GM19455 (cell line): ENCODE results near the gene HTR1B.

Experiments used
- ATAC-seq: cut with Tn5 transposase; IDR thresholded peaks from one replicate; pipeline ENCODE4 v1.9.1; 2021; ENCODE audit not compliant: unreplicated experiment

The HTR1B gene, protein sequence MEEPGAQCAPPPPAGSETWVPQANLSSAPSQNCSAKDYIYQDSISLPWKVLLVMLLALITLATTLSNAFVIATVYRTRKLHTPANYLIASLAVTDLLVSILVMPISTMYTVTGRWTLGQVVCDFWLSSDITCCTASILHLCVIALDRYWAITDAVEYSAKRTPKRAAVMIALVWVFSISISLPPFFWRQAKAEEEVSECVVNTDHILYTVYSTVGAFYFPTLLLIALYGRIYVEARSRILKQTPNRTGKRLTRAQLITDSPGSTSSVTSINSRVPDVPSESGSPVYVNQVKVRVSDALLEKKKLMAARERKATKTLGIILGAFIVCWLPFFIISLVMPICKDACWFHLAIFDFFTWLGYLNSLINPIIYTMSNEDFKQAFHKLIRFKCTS

DNA sequence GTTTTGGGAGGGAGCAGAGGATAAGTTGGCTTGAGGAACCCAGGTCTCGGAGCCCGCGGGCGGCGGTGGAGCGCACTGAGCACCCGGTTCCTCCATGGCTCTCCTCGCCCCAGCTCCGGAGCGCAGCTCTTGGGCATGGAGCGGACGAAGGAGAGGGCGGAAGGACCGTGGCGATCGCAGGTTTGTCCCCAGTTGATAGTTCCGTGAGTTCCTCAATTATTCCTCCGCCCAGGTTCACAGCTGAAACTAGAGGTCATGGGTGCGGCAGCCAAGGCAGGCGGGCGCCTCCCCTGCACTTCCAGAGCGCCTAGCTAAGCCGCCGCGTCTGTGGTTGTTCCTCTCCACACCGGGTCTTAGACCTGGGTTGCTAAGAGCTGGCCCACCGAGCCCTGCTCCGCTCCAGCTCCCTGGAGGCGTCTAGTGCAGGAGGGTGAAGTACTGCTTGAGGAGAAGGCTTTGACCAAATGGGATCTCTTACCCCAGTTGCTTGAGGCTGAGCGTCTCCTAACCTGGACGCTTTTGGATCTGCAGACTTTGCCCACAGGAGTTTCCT, at the start of gene HTR1B:
Gene HTR1B (minus strand): TSS at position 184 of the 553 bp plus-strand sequence. CDS start 88 bp downstream, at position 96.
- no peak for ATAC-seq

DNA sequence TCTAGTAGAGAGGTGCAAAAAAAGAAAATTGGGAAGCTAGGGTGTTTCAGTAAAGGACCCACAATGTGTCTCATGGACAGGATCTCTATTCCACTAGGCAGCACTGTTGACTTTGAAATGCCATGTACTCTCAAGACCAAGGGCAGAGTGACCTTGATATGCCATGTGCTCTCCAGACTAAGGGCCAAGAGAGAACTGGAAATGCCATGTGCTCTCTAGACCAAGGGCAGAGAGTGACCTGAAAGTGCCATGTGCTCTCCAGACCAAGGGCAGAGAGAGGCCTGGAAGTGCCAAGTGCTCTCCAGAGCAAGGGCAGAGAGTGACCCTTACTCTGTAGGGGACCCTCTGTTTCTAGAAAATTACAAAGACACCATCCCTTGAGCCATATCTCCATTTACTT, 49.3 kb upstream of the HTR1B start:
- no peak for ATAC-seq

DNA sequence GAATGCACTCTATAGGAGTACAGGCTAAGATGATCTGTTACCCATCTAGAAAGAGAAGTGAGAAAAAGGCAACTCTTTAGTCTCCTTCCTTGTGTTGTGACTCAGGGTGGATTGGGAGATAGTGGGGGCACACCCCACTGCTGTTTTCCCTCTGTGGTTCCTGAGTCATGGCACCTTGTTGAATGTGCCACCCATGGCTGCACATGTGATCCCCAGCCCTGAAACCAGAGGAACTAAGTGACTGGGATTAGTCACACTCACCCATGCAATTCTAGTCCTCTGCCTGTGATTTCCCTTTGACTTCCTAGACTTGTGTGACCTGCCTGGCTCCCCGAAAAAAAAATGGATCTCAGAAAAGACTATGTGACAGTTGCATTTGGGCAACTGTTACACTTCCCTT, 48.6 kb upstream of the HTR1B start:
- ATAC-seq = no peak

DNA sequence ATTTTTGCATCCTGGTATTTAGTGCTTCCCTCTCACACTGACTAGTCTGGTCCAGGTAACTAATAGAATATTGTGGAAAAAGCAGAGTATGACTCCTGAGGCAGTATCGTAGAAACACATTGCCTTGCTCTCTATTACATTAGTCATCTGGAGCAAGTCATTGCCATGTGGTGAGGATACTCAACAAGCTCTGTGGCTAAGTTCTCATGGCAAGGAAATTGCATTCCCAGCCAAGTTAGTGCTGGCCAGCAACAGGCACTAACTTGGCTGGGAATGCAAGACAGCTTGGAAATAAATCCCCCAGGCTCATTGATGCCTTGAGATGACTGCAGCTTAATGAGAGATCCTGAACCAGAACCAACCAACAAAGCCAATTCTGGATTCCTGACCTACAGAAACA, 39.7 kb upstream of the HTR1B start:
- ATAC-seq = no peak

DNA sequence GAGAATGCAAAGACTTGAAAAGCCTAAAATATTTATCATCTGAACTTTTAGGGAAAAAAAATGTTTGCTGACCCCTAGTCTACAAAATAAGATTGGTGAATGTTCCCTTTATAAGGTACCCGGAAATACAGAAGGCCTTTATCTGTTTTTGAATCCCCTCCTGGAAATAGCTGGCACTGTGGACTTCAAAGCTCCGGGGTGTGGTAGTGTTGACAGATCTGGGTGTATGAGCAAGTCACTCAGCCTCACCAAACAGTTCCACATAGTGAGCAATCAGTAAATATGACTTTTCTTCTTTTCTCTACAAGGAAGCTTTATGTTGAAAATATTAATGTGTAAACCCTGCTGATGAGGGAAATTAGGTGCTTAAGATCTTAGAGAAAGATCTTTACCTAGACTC, 29.2 kb upstream of the HTR1B start:
- no peak for ATAC-seq

GRCh38 chr6:77487808-77488425, 24.6 kb upstream of the HTR1B start:
- ATAC-seq = no peak

- no peak for ATAC-seq
These were observed 19.7 kb upstream of the HTR1B start for GRCh38 chr6:77482981-77483380.

GRCh38 chr6:77474973-77475372, 11.7 kb upstream of the HTR1B start:
- no peak for ATAC-seq

DNA sequence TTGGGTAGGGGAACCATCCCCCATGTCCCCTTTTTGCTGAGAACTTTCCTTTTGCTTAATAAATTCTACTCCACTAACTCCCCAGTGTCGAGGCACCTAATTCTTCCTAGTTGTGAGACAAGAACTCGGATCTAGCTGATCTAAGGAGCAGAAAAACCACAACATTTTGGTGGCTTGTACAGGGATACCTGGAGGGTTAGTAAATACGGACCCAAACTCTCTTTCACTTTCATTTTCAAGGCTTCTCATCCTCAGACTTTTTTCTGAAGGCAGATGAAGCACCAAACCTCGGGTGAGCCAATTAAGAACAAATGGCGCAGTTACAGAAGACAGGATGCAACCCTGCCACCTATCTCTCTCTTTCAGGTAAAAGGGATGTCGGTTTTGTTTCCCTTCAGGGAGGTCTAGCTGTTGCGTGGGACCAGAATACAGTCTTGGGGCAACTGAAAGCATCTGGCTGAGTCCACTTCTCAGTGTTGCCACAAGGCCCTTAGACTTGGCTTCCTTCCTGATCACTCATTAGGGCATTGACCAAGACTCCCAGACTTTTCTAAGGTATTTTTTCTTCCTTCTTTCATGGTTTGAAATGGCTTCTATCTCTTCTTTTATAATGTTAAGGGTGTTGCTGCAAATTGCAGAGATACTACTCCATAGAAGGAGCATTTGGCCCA, 11.1 kb upstream of the HTR1B start:
- ATAC-seq = no peak

DNA sequence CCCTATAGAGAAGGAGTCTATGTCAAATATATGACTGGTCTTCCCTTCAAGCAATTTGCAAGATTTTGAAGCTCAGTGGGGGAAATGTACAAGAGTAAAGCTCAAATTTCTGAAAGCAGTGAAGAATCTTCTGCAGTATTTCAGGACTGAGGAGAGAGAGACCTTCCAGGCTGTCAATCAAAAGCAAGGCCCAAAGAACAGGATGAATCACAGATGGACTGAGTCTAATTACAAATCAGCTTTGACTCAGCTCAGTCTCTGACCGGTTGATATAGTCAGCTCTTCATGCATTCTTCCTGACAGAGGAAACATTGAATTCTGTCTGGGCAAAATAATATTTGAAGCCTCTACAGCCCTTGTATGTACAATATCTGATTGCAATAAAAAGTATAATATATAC, 7.7 kb upstream of the HTR1B start:
- no peak for ATAC-seq

DNA sequence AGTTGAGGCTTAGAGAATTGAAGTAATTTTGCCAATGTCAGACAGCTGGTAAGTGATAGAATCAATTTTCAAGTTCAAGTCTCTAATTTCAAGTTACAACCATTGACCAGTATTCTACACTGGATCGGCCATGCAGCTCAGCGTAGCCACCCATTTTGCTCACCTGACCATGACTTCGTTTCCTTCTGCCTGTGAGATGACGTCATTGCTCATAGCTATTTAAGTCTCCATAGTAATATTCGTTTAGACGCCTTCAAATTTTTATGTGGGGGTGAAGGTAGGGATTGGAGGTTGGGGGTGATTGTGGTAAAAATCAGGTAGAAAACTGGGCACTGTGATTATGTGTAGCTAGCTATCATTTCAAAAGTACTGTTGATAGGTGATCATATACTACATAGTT, 5.6 kb upstream of the HTR1B start:
- no peak for ATAC-seq

GRCh38 chr6:77466451-77467437, 3.5 kb upstream of the HTR1B start:
- ATAC-seq = peak; percentile 79

- ATAC-seq = peak; percentile 94
These were observed 2.8 kb upstream of the HTR1B start for GRCh38 chr6:77466055-77466450.

- no peak for ATAC-seq
These were observed 1.2 kb upstream of the HTR1B start for GRCh38 chr6:77464495-77464867.

GRCh38 chr6:77463861-77464494, 687 bp upstream of the HTR1B start:
- no peak for ATAC-seq

DNA sequence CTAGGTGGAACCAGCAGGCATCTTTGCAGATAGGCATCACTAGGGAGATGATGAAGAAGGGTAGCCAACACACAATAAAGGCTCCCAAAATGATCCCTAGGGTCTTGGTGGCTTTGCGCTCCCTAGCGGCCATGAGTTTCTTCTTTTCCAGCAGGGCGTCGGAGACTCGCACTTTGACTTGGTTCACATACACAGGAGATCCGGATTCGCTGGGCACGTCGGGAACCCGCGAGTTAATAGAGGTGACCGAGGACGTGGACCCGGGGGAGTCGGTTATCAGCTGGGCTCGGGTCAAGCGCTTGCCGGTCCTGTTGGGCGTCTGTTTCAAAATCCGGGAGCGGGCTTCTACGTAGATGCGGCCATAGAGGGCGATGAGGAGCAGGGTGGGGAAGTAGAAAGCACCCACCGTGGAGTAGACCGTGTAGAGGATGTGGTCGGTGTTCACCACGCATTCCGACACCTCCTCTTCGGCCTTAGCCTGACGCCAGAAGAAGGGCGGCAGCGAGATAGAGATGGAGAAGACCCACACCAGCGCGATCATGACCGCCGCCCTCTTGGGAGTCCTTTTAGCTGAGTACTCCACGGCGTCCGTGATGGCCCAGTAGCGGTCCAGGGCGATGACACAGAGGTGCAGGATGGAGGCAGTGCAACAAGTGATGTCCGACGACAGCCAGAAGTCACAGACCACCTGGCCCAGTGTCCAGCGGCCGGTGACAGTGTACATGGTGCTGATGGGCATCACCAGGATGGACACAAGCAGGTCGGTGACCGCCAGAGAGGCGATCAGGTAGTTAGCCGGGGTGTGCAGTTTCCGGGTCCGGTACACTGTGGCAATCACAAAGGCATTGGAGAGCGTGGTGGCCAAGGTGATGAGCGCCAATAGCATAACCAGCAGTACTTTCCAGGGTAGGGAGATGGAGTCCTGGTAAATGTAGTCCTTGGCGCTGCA, 658 bp downstream of the HTR1B start:
- no peak for ATAC-seq

DNA sequence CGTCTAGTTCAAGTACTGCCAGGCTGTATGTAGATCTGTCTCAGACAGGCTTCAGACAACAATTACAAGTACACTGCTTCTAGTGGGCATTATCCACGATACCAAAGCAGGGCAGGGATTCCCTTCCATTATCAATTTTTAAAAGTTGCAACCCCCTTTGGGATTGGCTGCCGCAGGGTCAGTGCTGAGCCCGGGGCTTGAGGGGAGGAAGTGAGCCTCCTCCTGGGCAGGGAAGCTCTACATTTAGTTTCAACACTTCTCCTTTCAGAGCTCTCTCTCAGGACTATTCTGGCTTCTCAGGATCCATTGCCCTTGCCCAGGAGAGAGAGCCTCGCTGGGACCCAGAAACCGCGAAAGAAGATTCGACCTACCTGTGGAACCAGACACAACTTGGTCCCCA, 1.5 kb downstream of the HTR1B start:
- ATAC-seq = no peak

- no peak for ATAC-seq
These were observed 4.9 kb downstream of the HTR1B start for GRCh38 chr6:77458421-77458820.

GRCh38 chr6:77457720-77458349, 5.5 kb downstream of the HTR1B start:
- ATAC-seq = peak; percentile 77
